ENCODE data around the gene ORC6. TPM values are rescaled to one million over a fixed set of nuclear protein-coding genes. Genes with fewer than 3 reads are reported as not detected.

Gene ORC6
- polyA plus RNA-seq, 3 donors = 17.4 to 20.8 (median 18.3) TPM

DNA sequence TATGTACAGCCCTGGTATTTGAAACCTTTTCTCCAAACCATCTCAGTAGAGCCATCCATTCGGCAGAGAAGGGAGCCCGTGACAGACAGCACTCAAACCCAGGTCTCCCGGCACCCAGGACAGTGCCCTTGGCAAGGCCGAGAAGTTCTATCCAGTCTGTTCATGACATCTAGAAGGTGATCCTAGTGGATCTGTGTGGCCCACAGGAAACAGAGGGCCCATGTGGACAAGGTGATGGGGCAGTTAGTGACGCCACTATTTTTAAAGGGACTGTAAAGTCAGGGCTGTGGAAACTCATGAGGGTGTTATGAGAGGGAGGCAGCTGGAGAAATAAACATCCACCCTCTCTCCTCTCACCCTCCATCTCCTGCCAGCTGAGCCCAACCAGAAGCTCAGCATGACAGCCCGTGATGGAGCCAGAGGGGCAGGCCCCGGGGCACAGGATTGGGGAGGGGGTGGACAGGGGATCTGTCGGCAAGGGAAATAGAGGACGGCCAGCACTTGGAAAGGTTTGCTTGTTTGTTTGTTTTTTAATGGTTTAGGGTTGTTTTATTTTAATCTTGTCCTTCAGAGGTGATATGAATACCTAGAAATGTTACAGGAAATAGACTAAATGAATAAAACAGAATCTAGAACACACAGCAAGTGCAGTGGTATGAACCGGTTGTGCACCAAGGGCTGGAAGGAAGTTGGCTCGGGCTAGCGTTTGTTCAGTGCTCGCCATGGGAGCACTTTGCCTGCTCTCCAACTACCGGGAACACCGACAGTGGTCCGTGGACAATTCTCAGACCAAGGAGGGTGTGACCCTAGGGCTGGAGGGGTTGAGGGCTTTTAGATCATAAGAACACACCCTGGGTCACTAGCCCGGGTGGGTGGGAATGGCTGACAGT, 41.6 kb downstream of the ORC6 start:
- DNase-seq (ENCODE audit: low read depth in 3 of 3, low spot score in 2 of 3) = no peak

- no peak for DNase-seq (ENCODE audit: low read depth in 3 of 3, low spot score in 2 of 3)
Measured at GRCh38 chr16:46731691-46732555, 42.5 kb downstream of the ORC6 start.

GRCh38 chr16:46732561-46732960, 43.1 kb downstream of the ORC6 start:
- DNase-seq (ENCODE audit: low read depth in 3 of 3, low spot score in 2 of 3) = no peak

- no peak for DNase-seq (ENCODE audit: low read depth in 3 of 3, low spot score in 2 of 3)
Measured at GRCh38 chr16:46733319-46733830, 43.9 kb downstream of the ORC6 start.

- DNase-seq (ENCODE audit: low read depth in 3 of 3, low spot score in 2 of 3) = no peak
Measured at GRCh38 chr16:46736695-46737094, 47.2 kb downstream of the ORC6 start.

DNA sequence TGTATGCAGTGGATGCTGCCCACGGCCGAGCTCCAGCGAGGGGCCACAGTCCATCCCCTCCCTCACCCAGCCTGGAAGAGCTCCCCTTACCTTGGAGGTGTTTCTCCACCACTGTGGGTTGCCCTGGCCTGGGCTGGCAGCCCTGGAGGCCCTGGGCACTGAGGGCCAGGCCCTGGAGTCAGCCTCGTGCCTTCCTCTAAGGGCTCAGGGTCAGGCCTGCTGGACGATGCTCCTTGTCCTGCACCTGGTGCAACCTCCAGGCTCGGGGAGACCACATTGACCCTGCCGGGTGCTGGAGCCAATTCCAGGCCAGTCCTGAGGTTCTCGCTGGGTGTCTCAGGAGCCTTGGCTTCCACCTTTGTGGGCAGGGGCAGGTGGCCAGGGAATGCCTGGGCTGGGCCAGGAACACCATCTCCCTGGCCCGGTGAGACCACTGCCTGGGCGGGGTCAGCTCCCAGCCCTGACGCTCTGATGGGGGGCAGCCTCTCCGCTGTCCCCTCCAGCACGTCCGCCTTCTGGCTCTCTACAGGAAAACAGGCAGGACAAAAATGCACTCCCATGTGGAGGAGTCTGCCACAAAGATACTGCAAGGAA, 48.3 kb downstream of the ORC6 start:
- no peak for DNase-seq (ENCODE audit: low read depth in 3 of 3, low spot score in 2 of 3)

- no peak for DNase-seq (ENCODE audit: low read depth in 3 of 3, low spot score in 2 of 3)
Measured at GRCh38 chr16:46739934-46740333, 50.5 kb downstream of the ORC6 start.

- no peak for DNase-seq (ENCODE audit: low read depth in 3 of 3, low spot score in 2 of 3)
Measured at GRCh38 chr16:46743232-46743719, 53.8 kb downstream of the ORC6 start.

- no peak for DNase-seq (ENCODE audit: low read depth in 3 of 3, low spot score in 2 of 3)
Measured at GRCh38 chr16:46745617-46746016, 56.2 kb downstream of the ORC6 start.

DNA sequence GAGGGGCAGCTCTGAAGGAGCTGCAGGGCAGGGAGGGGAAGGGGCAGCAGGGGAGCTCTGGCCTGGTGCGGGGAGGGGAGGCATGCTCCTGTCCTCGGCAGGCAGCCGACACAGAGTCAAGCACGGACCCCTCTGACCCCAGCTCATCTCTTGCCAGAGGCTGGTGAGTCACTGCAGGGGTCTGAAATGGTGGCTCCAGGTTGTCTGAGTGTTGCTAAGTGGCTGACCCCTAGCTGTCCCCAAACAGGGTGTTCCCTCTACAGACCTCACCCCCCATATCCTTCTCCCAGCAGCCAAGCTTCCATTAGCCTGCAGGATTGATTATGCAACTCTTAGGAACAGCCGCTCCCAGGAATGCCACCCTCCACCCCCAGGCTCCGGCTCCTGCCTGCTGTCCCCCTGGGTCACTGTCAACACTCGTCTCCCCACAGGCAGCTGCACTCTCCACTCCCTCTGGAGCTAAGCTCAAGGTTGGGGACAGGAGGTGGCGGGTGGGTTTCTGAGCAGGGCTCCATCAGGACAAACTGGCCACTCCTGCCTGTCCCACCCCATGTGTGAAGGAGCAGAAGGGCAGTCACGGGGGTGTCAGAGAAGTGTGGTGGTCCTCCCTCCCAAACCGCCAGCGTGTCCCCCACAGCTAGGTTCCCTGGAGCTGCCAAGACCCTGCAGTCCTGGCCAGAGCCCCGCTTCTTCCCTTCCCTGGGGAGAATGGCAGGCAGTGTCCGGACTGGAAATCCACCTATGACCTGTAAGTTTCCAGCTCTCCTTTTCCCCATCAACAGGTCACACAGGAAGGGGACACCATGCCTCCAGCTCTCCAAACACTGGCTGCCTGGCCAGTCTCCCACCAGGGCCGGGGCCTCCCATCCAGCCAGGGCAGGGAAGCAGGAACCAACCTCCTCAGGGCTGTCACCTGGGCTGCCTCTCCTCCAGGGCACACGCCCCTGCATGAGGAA, 57.6 kb downstream of the ORC6 start:
- no peak for DNase-seq (ENCODE audit: low read depth in 3 of 3, low spot score in 2 of 3)

Other genes with a start within 250 kb of the ORC6 start
- gene SHCBP1, start 68.3 kb upstream of the ORC6 start, polyA plus RNA-seq (ENCODE audit: insufficient read length in 3 of 3) = 10 to 100 TPM in 1 of 3 donors, 1 to 10 TPM in 2; 8.3 to 13.4 (median 9.3) TPM
- 100 to 1,000 TPM; 169 to 192 (median 171) TPM for gene VPS35, start 481 bp upstream of the ORC6 start, polyA plus RNA-seq (ENCODE audit: insufficient read length in 3 of 3)
- 1 to 10 TPM in 1 of 3 donors, under 1 TPM in 2; 0.76 to 1.2 (median 0.83) TPM for gene MYLK3, start 58.7 kb downstream of the ORC6 start, polyA plus RNA-seq (ENCODE audit: insufficient read length in 3 of 3)
- gene C16orf87, start 141.5 kb downstream of the ORC6 start, polyA plus RNA-seq (ENCODE audit: insufficient read length in 3 of 3) = 10 to 100 TPM; 30.9 to 34.1 (median 33.6) TPM
- gene GPT2, start 194.7 kb downstream of the ORC6 start, polyA plus RNA-seq (ENCODE audit: insufficient read length in 3 of 3) = 10 to 100 TPM; 23.7 to 27.2 (median 24.9) TPM